ENCODE measurements around the gene SSTR4. TPM values are rescaled to one million over a fixed set of nuclear protein-coding genes. Genes with fewer than 3 reads are reported as not detected.
A peak's percentile ranks its signal among the peaks of the same experiment; 100 is the strongest.

The SSTR4 gene
- total RNA-seq, 3 donors from 2014 or later: not detected

- intact Hi-C loops (cut with DNase I; ENCODE audit: low total_unique reads): no loop called here
Observed at GRCh38 chr20:23085436-23086055, 50.4 kb downstream of the SSTR4 start.

GRCh38 chr20:23086056-23086566 lies 51.0 kb downstream of the SSTR4 start, which contains the start of gene CD93:
Gene CD93 (minus strand): TSS chr20:23086324. CDS start chr20:23086192, 132 bp downstream.
- H3K4me3 ChIP-seq: peak within 1 kb of the TSS; percentile 33 to 59 (median 35)
- H3K36me3 ChIP-seq: no peaks in the 10 kb centered on the region
- H3K4me1 ChIP-seq: no peaks in the 10 kb centered on the region
- H3K27ac ChIP-seq: peak within 1 kb of the TSS; percentile 65 to 92
- DNase-seq (ENCODE audit: low spot score in 2 of 2): no peak
- H3K27me3 ChIP-seq: no peaks in the 10 kb centered on the region
- no peaks in the 10 kb centered on the region for H3K9me3 ChIP-seq
- intact Hi-C loops (cut with DNase I; ENCODE audit: low total_unique reads): no loop called here
- TF ChIP-seq POLR2A (IDR thresholded peaks at IDR 0.05): no peak
- no peak for TF ChIP-seq CTCF (IDR thresholded peaks at IDR 0.05)
- TF ChIP-seq POLR2AphosphoS5 (IDR thresholded peaks at IDR 0.05): peak in 1 of 3 donors; percentile 5

More at GRCh38 chr20:23085436-23086055, 50.4 kb downstream of the SSTR4 start:
- no peaks in the 10 kb centered on the region for H3K36me3 ChIP-seq
- H3K27me3 ChIP-seq: no peaks in the 10 kb centered on the region
- TF ChIP-seq CTCF (IDR thresholded peaks at IDR 0.05): no peak
- TF ChIP-seq POLR2AphosphoS5 (IDR thresholded peaks at IDR 0.05): no peak
- TF ChIP-seq POLR2A (IDR thresholded peaks at IDR 0.05): no peak
- DNase-seq (ENCODE audit: low spot score in 2 of 2): no peak
- peak overlapping the region; percentile 33 to 59 (median 35) for H3K4me3 ChIP-seq
- H3K9me3 ChIP-seq: no peaks in the 10 kb centered on the region
- H3K27ac ChIP-seq: peak overlapping the region; percentile 65 to 92
- no peaks in the 10 kb centered on the region for H3K4me1 ChIP-seq

GRCh38 chr20:23086931-23087411 lies 51.9 kb downstream of the SSTR4 start:
- H3K4me3 ChIP-seq: peak overlapping the region in 1 of 3 donors; percentile 5

GRCh38 chr20:23087587-23088251 lies 52.6 kb downstream of the SSTR4 start:
- no peaks in the 10 kb centered on the region for H3K9me3 ChIP-seq
- H3K4me3 ChIP-seq: no peak overlapping the region
- intact Hi-C loops (cut with DNase I; ENCODE audit: low total_unique reads): no loop called here
- TF ChIP-seq POLR2AphosphoS5 (IDR thresholded peaks at IDR 0.05) (no peak), CTCF (IDR thresholded peaks at IDR 0.05) (no peak), POLR2A (IDR thresholded peaks at IDR 0.05) (no peak)
- no peaks in the 10 kb centered on the region for H3K36me3 ChIP-seq
- DNase-seq (ENCODE audit: low spot score in 2 of 2): no peak
- peak overlapping the region; percentile 42 to 92 for H3K27ac ChIP-seq
- no peaks in the 10 kb centered on the region for H3K27me3 ChIP-seq
- no peaks in the 10 kb centered on the region for H3K4me1 ChIP-seq

More at GRCh38 chr20:23086931-23087411, 51.9 kb downstream of the SSTR4 start:
- H3K9me3 ChIP-seq: no peaks in the 10 kb centered on the region
- intact Hi-C loops (cut with DNase I; ENCODE audit: low total_unique reads): no loop called here
- no peak for DNase-seq (ENCODE audit: low spot score in 2 of 2)
- H3K27me3 ChIP-seq: no peaks in the 10 kb centered on the region
- TF ChIP-seq POLR2A (IDR thresholded peaks at IDR 0.05) (no peak), POLR2AphosphoS5 (IDR thresholded peaks at IDR 0.05) (peak in 1 of 3 donors; percentile 52), CTCF (IDR thresholded peaks at IDR 0.05) (no peak)
- H3K36me3 ChIP-seq: no peaks in the 10 kb centered on the region
- no peaks in the 10 kb centered on the region for H3K4me1 ChIP-seq
- H3K27ac ChIP-seq: peak overlapping the region; percentile 42 to 92

Other genes starting within 250 kb of the SSTR4 start
- gene THBD, start 14.4 kb downstream of the SSTR4 start, total RNA-seq: 10 to 100 TPM; 22.6 to 44.2 (median 28.2) TPM
- 10 to 100 TPM; 19.2 to 64.9 (median 36.5) TPM for gene CD93, start 51.0 kb downstream of the SSTR4 start, total RNA-seq